Keratinocyte (primary cell): ENCODE data around the gene MAD1L1. TPM values are rescaled to one million over a fixed set of nuclear protein-coding genes. Genes with fewer than 3 reads are reported as not detected.

Experiments
- DNase-seq: peaks from one replicate; pipeline ENCODE4 v3.0.0-alpha.2; 2011; ENCODE audit warnings: low read depth, missing footprints, low spot score
- FAIRE-seq: peaks from 2 replicates; lab custom pipeline; 2011; peaks lifted over from hg19 to GRCh38; lab: Jason Lieb, UNC
- H2AFZ ChIP-seq: 2 replicates; pipeline ENCODE4 v1.6.0; 2012; ENCODE audit warnings: low read length, control low read depth, inconsistent platforms; ENCODE audit not compliant: control insufficient read depth
- H3K27ac ChIP-seq: 2 replicates; pipeline ENCODE4 v1.5.1; 2011; ENCODE audit warnings: low read length; ENCODE audit not compliant: control insufficient read depth, insufficient read depth
- H3K27me3 ChIP-seq: 3 replicates; pipeline ENCODE4 v1.6.0; 2011; ENCODE audit warnings: low read length; ENCODE audit not compliant: control insufficient read depth, insufficient read depth; ENCODE audit errors: extremely low read depth
- H3K36me3 ChIP-seq, 2 experiments: 2 replicates in 1 of 2; 3 replicates in 1 of 2; pipeline ENCODE4 v1.5.1; 2011; ENCODE audit warnings: low read length in 2 of 2, mild to moderate bottlenecking in 1 of 2; ENCODE audit not compliant: control insufficient read depth in 2 of 2, insufficient read depth in 2 of 2; ENCODE audit errors: extremely low read depth in 1 of 2
- H3K4me1 ChIP-seq: 3 replicates; pipeline ENCODE4 v1.5.1; 2011; ENCODE audit warnings: low read length; ENCODE audit not compliant: control insufficient read depth, insufficient read depth; ENCODE audit errors: extremely low read depth
- H3K4me2 ChIP-seq: 3 replicates; pipeline ENCODE4 v1.6.0; 2011; ENCODE audit warnings: low read depth, low read length; ENCODE audit not compliant: control insufficient read depth, insufficient read depth; ENCODE audit errors: extremely low read depth
- H3K4me3 ChIP-seq, 3 experiments: fragments of 200-600 bp in 1 of 3; sonication (generic) in 1 of 3; 2 replicates in 2 of 3; 3 replicates in 1 of 3; pipeline ENCODE4 v1.5.1; 2011 to 2016; ENCODE audit warnings: low read length in 3 of 3, mild to moderate bottlenecking in 3 of 3, control low read depth in 2 of 3, inconsistent platforms in 1 of 3, low read depth in 1 of 3, mixed read lengths in 1 of 3, mixed run types in 1 of 3, moderate library complexity in 1 of 3; ENCODE audit not compliant: control insufficient read depth in 2 of 3, insufficient read depth in 2 of 3; ENCODE audit errors: extremely low read depth in 1 of 3
- H3K79me2 ChIP-seq: 2 replicates; pipeline ENCODE4 v1.6.0; 2012; ENCODE audit warnings: low read length; ENCODE audit not compliant: control insufficient read depth, insufficient read depth
- H3K9ac ChIP-seq: 3 replicates; pipeline ENCODE4 v1.6.0; 2011; ENCODE audit warnings: low read length; ENCODE audit not compliant: control insufficient read depth, insufficient read depth; ENCODE audit errors: extremely low read depth
- H3K9me1 ChIP-seq: 3 replicates; pipeline ENCODE4 v1.6.0; 2011; ENCODE audit warnings: low read length; ENCODE audit not compliant: control insufficient read depth, insufficient read depth; ENCODE audit errors: extremely low read depth
- H3K9me3 ChIP-seq: 2 replicates; pipeline ENCODE4 v1.5.1; 2012; ENCODE audit warnings: low read depth, low read length; ENCODE audit not compliant: control insufficient read depth
- H4K20me1 ChIP-seq: 3 replicates; pipeline ENCODE4 v1.6.0; 2011; ENCODE audit warnings: low read length; ENCODE audit not compliant: control insufficient read depth, insufficient read depth; ENCODE audit errors: extremely low read depth
- EZH2 ChIP-seq: IDR thresholded peaks from one replicate; pipeline ENCODE4 v1.6.1; 2012; ENCODE audit warnings: inconsistent platforms, mild to moderate bottlenecking, low read length, moderate library complexity
- dilution Hi-C: fragments of 300-500 bp; cut with MboI; formaldehyde crosslinking; loops from one replicate; pipeline ENCODE4 v1.7.0; 2020; ENCODE audit warnings: low sequenced_read_pairs; ENCODE audit not compliant: extremely low pct_ligation_motif_present
- polyA plus RNA-seq, 5 experiments: library from polyadenylated mRNA; depleted of rRNA in 3 of 5; stranded (reverse) in 3 of 5; stranded (forward) in 1 of 5; unstranded in 1 of 5; fragments of >200 nt; gene quantifications; 1 replicate in 1 of 5; 2 replicates in 3 of 5; 3 replicates in 1 of 5; pipeline versions ENCODE4 v1.2.1 to v1.2.3, GENCODE V29; 2011 to 2012; ENCODE audit warnings: missing spikeins in 2 of 5, low read depth in 1 of 5, low replicate concordance in 1 of 5
- TF ChIP-seq, protein P1 (sequence below), 3 experiments: IDR thresholded peaks in 1 of 3; conservative IDR thresholded peaks in 1 of 3; optimal IDR thresholded peaks in 1 of 3; 2 replicates in 2 of 3; 3 replicates in 1 of 3; pipeline versions ENCODE3 to v1.5.1; 2011; ENCODE audit warnings: low read length in 3 of 3, mild to moderate bottlenecking in 3 of 3, moderate library complexity in 2 of 3, control low read depth in 1 of 3, inconsistent platforms in 1 of 3; ENCODE audit not compliant: insufficient read depth in 2 of 3; ENCODE audit errors: extremely low read depth in 1 of 3

Gene MAD1L1
- polyA plus RNA-seq, 1 donor (not counting 4 experiments of a cell fraction or from before 2014, with no cell fraction given): 18.0 TPM

DNA sequence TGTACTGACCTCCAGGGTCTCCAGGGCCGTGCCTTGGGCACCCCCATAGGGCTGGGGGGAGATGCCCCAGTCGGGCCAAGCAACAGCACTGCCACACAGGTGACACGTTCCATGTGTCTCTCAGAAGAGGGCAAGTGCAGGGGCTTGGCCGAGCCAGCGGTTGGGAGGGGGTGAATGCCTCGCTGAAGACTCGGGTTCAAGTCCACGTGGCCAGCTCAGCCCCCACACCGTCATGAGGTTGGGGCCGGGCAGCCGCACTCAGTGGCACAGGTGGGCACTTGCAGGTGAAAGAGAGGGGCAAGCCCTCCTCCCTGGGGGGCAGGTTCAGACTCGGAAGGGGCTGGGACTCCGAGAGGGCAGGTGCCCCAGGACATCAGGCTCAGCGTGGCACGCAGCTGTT lies 153.8 kb downstream of the MAD1L1 start:
- dilution Hi-C loops: no loop called here
- no peaks in the 10 kb centered on the region for H3K4me1 ChIP-seq
- no peak for FAIRE-seq

GRCh38 chr7:2076649-2077064 lies 156.1 kb downstream of the MAD1L1 start:
- dilution Hi-C loops: no loop called here
- H3K4me2 ChIP-seq: no peak overlapping the region
- no peak overlapping the region for H3K4me3 ChIP-seq
- no peaks in the 10 kb centered on the region for H3K9me3 ChIP-seq
- no peak overlapping the region for H2AFZ ChIP-seq
- no peaks in the 10 kb centered on the region for H4K20me1 ChIP-seq
- FAIRE-seq (no peak), DNase-seq (no peak)
- H3K27me3 ChIP-seq: no peaks in the 10 kb centered on the region
- H3K36me3 ChIP-seq: peaks cover 0 to 6% of the 10 kb centered on the region in 2 experiments
- H3K9me1 ChIP-seq: no peaks in the 10 kb centered on the region
- TF ChIP-seq, protein P1, sequence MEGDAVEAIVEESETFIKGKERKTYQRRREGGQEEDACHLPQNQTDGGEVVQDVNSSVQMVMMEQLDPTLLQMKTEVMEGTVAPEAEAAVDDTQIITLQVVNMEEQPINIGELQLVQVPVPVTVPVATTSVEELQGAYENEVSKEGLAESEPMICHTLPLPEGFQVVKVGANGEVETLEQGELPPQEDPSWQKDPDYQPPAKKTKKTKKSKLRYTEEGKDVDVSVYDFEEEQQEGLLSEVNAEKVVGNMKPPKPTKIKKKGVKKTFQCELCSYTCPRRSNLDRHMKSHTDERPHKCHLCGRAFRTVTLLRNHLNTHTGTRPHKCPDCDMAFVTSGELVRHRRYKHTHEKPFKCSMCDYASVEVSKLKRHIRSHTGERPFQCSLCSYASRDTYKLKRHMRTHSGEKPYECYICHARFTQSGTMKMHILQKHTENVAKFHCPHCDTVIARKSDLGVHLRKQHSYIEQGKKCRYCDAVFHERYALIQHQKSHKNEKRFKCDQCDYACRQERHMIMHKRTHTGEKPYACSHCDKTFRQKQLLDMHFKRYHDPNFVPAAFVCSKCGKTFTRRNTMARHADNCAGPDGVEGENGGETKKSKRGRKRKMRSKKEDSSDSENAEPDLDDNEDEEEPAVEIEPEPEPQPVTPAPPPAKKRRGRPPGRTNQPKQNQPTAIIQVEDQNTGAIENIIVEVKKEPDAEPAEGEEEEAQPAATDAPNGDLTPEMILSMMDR (optimal IDR thresholded peaks at IDR 0.05 in 1 of 3, IDR thresholded peaks at IDR 0.05 in 1 of 3, conservative IDR thresholded peaks at IDR 0.05 in 1 of 3; ENCODE audit: extremely low read depth in 1 of 3, insufficient read depth in 2 of 3, low read length in 3 of 3): no peak
- no peaks in the 10 kb centered on the region for H3K79me2 ChIP-seq
- no peak overlapping the region for H3K9ac ChIP-seq
- no peaks in the 10 kb centered on the region for H3K4me1 ChIP-seq
- no peak overlapping the region for H3K27ac ChIP-seq

More for the DNA sequence above, 153.8 kb downstream of the MAD1L1 start:
- Histone ChIP-seq H3K9ac (no peak overlapping the region), H3K79me2 (no peaks in the 10 kb centered on the region), H3K27me3 (no peaks in the 10 kb centered on the region), H3K36me3 (peaks cover 0 to 10% of the 10 kb centered on the region in 2 experiments), H3K27ac (no peak overlapping the region), H3K4me3 (no peak overlapping the region), H2AFZ (no peak overlapping the region), H3K4me2 (no peak overlapping the region), H4K20me1 (no peaks in the 10 kb centered on the region), H3K9me1 (no peaks in the 10 kb centered on the region), H3K9me3 (no peaks in the 10 kb centered on the region)
- no peak for DNase-seq
- TF ChIP-seq, protein P1 (optimal IDR thresholded peaks at IDR 0.05 in 1 of 3, IDR thresholded peaks at IDR 0.05 in 1 of 3, conservative IDR thresholded peaks at IDR 0.05 in 1 of 3; ENCODE audit: extremely low read depth in 1 of 3, insufficient read depth in 2 of 3, low read length in 3 of 3): no peak
- no peak for TF ChIP-seq EZH2
